Left lung (tissue), 10 donors: ENCODE data around the gene HAPSTR1. TPM values are rescaled to one million over a fixed set of nuclear protein-coding genes. Genes with fewer than 3 reads are reported as not detected.

ENCODE experiments used
- ATAC-seq: fragments of 200-7000 bp; cut with Tn5 transposase; one replicate; pipeline ENCODE4 v1.9.1; 2020; ENCODE audit warnings: moderate library complexity
- DNase-seq, 4 donors: peaks; one replicate each; pipeline ENCODE4 v3.0.0-alpha.2; 2013 to 2020
- H3K27ac ChIP-seq, 2 donors: fragments of 200-600 bp; sonication (generic) in 1 of 2; one replicate each; pipeline versions ENCODE4 v1.5.0 to v1.8.0; 2020 to 2021
- H3K27me3 ChIP-seq, 2 donors: fragments of 200-600 bp; sonication (generic) in 1 of 2; one replicate each; pipeline versions ENCODE4 v1.5.0 to v1.8.0; 2020 to 2021
- H3K36me3 ChIP-seq, 2 donors: fragments of 200-600 bp; sonication (generic) in 1 of 2; one replicate each; pipeline versions ENCODE4 v1.5.0 to v1.8.0; 2020 to 2021
- H3K4me1 ChIP-seq, 2 donors: fragments of 200-600 bp; one replicate each; pipeline ENCODE4 v1.8.0; 2021
- H3K4me3 ChIP-seq, 2 donors: fragments of 200-600 bp; sonication (generic) in 1 of 2; one replicate each; pipeline versions ENCODE4 v1.5.0 to v1.8.0; 2020 to 2021; ENCODE audit warnings: mild to moderate bottlenecking in 1 of 2
- H3K9me3 ChIP-seq, 2 donors: fragments of 200-600 bp; sonication (generic) in 1 of 2; one replicate each; pipeline versions ENCODE4 v1.5.0 to v1.8.0; 2020 to 2021
- CTCF ChIP-seq, 2 donors: fragments of 200-600 bp; sonication (generic) in 1 of 2; IDR thresholded peaks; one replicate each; pipeline versions ENCODE4 v1.5.0 to v1.8.0; 2021; ENCODE audit warnings: antibody characterized with exemption in 2 of 2
- intact Hi-C, 2 donors: fragments of 100-400 bp; cut with DNase I; formaldehyde crosslinking; loops; one replicate each; pipeline versions ENCODE4 v1.11.2 to v1.14.2; 2022
- polyA plus RNA-seq, 6 donors: library from polyadenylated mRNA; unstranded; fragments of 120-200 nt; gene quantifications; one replicate each; pipeline ENCODE4 v1.2.1, GENCODE V29; 2013; ENCODE audit not compliant: insufficient read length in 6 of 6
- total RNA-seq, 2 donors: library from RNA; stranded (reverse); fragmentation: NEBNext Ultra II Directional; extraction: Animal tissue kit (Norgen Biotek cat#: 25700); gene quantifications; one replicate each; pipeline ENCODE4 v1.2.1, GENCODE V29; 2021
- donor health status: DM: no; HTN: yes; CAD: no.
- donor health status: DM: no; HTN: no; CAD: no.

HAPSTR1 gene
- total and polyA plus RNA-seq, 8 donors = 41.9 to 62.8 (median 45.0) TPM

- ATAC-seq (no peak), DNase-seq (no peak)
- intact Hi-C loops = no loop called here
- no peaks in the 10 kb centered on the region for H3K27me3 ChIP-seq
- peaks cover 42 to 95% of the 10 kb centered on the region in 2 donors for H3K4me1 ChIP-seq
- H3K4me3 ChIP-seq = no peak overlapping the region
- H3K36me3 ChIP-seq = peaks cover 0 to 39% of the 10 kb centered on the region in 2 donors
- peak overlapping the region in 1 of 2 donors; percentile 45 for H3K27ac ChIP-seq
- no peak for TF ChIP-seq CTCF (IDR thresholded peaks at IDR 0.05)
- no peaks in the 10 kb centered on the region for H3K9me3 ChIP-seq
Measured at GRCh38 chr16:9114112-9114511, 22.7 kb downstream of the HAPSTR1 start.

- H3K36me3 ChIP-seq = peaks cover 0 to 39% of the 10 kb centered on the region in 2 donors
- no peak for TF ChIP-seq CTCF (IDR thresholded peaks at IDR 0.05)
- H3K9me3 ChIP-seq = no peaks in the 10 kb centered on the region
- no peak overlapping the region for H3K4me3 ChIP-seq
- DNase-seq (no peak), ATAC-seq (no peak)
- peaks cover 37 to 94% of the 10 kb centered on the region in 2 donors for H3K4me1 ChIP-seq
- peak overlapping the region in 1 of 2 donors; percentile 45 for H3K27ac ChIP-seq
- no peaks in the 10 kb centered on the region for H3K27me3 ChIP-seq
- intact Hi-C loops = no loop called here
Measured at GRCh38 chr16:9114842-9115241, 23.4 kb downstream of the HAPSTR1 start.

- H3K36me3 ChIP-seq = peaks cover 0 to 39% of the 10 kb centered on the region in 2 donors
- ATAC-seq = peak; percentile 71
- no peak overlapping the region for H3K27ac ChIP-seq
- H3K4me3 ChIP-seq = no peak overlapping the region
- DNase-seq = no peak
- intact Hi-C loops = no loop called here
- no peaks in the 10 kb centered on the region for H3K27me3 ChIP-seq
- H3K9me3 ChIP-seq = no peaks in the 10 kb centered on the region
- peaks cover 32 to 94% of the 10 kb centered on the region in 2 donors for H3K4me1 ChIP-seq
- no peak for TF ChIP-seq CTCF (IDR thresholded peaks at IDR 0.05)
Measured at GRCh38 chr16:9115277-9115676, 23.8 kb downstream of the HAPSTR1 start.

- TF ChIP-seq CTCF (IDR thresholded peaks at IDR 0.05) = no peak
- Histone ChIP-seq H3K4me3 (no peak overlapping the region), H3K27ac (no peak overlapping the region), H3K4me1 (peaks cover 24 to 86% of the 10 kb centered on the region in 2 donors), H3K9me3 (no peaks in the 10 kb centered on the region), H3K36me3 (peaks cover 0 to 39% of the 10 kb centered on the region in 2 donors), H3K27me3 (no peaks in the 10 kb centered on the region)
- DNase-seq = no peak
- ATAC-seq = no peak
- intact Hi-C loops = no loop called here
Measured at GRCh38 chr16:9116141-9116540, 24.7 kb downstream of the HAPSTR1 start.

GRCh38 chr16:9118170-9118569, 26.7 kb downstream of the HAPSTR1 start:
- DNase-seq (no peak), ATAC-seq (no peak)
- intact Hi-C loops = no loop called here
- Histone ChIP-seq H3K27ac (no peak overlapping the region), H3K4me1 (peaks cover 4 to 76% of the 10 kb centered on the region in 2 donors), H3K27me3 (no peaks in the 10 kb centered on the region), H3K9me3 (no peaks in the 10 kb centered on the region), H3K36me3 (peaks cover 0 to 54% of the 10 kb centered on the region in 2 donors), H3K4me3 (no peak overlapping the region)
- no peak for TF ChIP-seq CTCF (IDR thresholded peaks at IDR 0.05)
